GM21717 (cell line): ENCODE results near the gene KLHL10.

Source experiments
- ATAC-seq: cut with Tn5 transposase; IDR thresholded peaks from one replicate; pipeline ENCODE4 v1.9.1; 2021; ENCODE audit warnings: mild to moderate bottlenecking, moderate library complexity; ENCODE audit not compliant: unreplicated experiment

KLHL10 gene

GRCh38 chr17:41837761-41838538 is at the start of gene KLHL10:
KLHL10 (plus strand) TSS chr17:41837825; CDS start chr17:41837933, 108 bp downstream.
- no peak for ATAC-seq

- no peak for ATAC-seq
Measured at GRCh38 chr17:41792845-41793783, 44.5 kb upstream of the KLHL10 start.

- no peak for ATAC-seq
Measured at GRCh38 chr17:41793784-41794539, 43.7 kb upstream of the KLHL10 start.

GRCh38 chr17:41794540-41794975 is 43.1 kb upstream of the KLHL10 start:
- no peak for ATAC-seq

GRCh38 chr17:41796121-41796895 is 41.3 kb upstream of the KLHL10 start:
- ATAC-seq: no peak

GRCh38 chr17:41797377-41797776 is 40.2 kb upstream of the KLHL10 start:
- no peak for ATAC-seq

GRCh38 chr17:41799366-41799765 is 38.3 kb upstream of the KLHL10 start:
- ATAC-seq: no peak

GRCh38 chr17:41800601-41801373 is 36.8 kb upstream of the KLHL10 start:
- no peak for ATAC-seq

GRCh38 chr17:41801374-41802271 is 36.0 kb upstream of the KLHL10 start:
- ATAC-seq: no peak

GRCh38 chr17:41803049-41804020 is 34.3 kb upstream of the KLHL10 start:
- no peak for ATAC-seq

- ATAC-seq: no peak
Measured at GRCh38 chr17:41806685-41807445, 30.8 kb upstream of the KLHL10 start.

- ATAC-seq: no peak
Measured at GRCh38 chr17:41810659-41811548, 26.7 kb upstream of the KLHL10 start.

- no peak for ATAC-seq
Measured at GRCh38 chr17:41811549-41812380, 25.9 kb upstream of the KLHL10 start, which contains the start of gene P3H4. P3H4 (minus strand) TSS chr17:41811949; CDS start chr17:41811915, 34 bp downstream.

GRCh38 chr17:41812381-41813151 is 25.1 kb upstream of the KLHL10 start, which contains the start of gene FKBP10:
FKBP10 (plus strand) TSS chr17:41813004; CDS start chr17:41813035, 31 bp downstream.
- no peak for ATAC-seq
